ENCODE measurements around the gene CRKL. TPM values are rescaled to one million over a fixed set of nuclear protein-coding genes. Genes with fewer than 3 reads are reported as not detected.

The CRKL gene
- polyA plus RNA-seq, 2 of the 4 experiments (the other 2 are of a cell fraction) = 21.4 to 22.8 TPM

DNA sequence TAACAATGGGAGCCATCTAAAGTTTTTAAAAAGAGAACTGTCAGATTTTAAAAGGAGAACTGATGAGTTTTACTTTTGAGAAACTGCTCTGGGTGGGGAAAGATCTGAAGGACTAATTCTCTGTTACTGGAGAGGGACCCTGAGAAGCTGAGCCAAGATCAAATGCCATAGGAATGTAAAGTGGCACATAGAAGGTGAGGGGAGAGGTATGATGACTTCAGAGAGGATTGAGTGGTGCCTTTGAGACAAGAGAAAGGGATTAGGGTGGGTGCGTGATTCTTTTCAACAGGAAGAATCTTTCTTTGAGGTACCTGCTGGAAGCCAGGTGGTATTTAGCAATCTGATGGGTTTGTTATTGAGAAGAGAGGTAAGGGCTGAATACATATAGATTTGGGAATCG, 9.0 kb downstream of the CRKL start:
- Histone ChIP-seq H3K4me2 (no peak overlapping the region), H3K27ac (no peak overlapping the region), H3K9me3 (no peaks in the 10 kb centered on the region), H3K4me1 (peaks cover 14% of the 10 kb centered on the region; the same call in 2 of the 3 replicates), H3K4me3 (no peak overlapping the region)
- ChIA-PET CTCF (interaction anchor here (1.3 to 2.5 kb wide), 5 partner anchors 9 to 40 kb away, joined by 3 to 18 read pairs (median 4); partner anchors contain the start of gene CRKL), POLR2A (interaction anchor here (1.1 kb wide), 1 partner anchor 56 kb away, joined by 3 read pairs; the partner anchor contains the start of gene LZTR1)
- 95% methylated on average over 2 of the region's 2 CpGs for WGBS (ENCODE audit: missing lambda C conversion rate)
- FAIRE-seq (no peak), ATAC-seq (no peak), DNase-seq (ENCODE audit: low read depth in 1 of 2, low spot score in 1 of 2) (no peak)
- no peak for TF ChIP-seq JUNB (IDR thresholded peaks at IDR 0.05)
- no peak for TF ChIP-seq NPAS2 (CRISPR knock-in tag; IDR thresholded peaks at IDR 0.05; ENCODE audit: borderline replicate concordance)
- TF ChIP-seq FOSB (CRISPR knock-in tag; IDR thresholded peaks at IDR 0.05) = no peak
- TF ChIP-seq BHLHE40 (IDR thresholded peaks at IDR 0.05; ENCODE audit: low read depth, low read length) = no peak
- TF ChIP-seq, protein P1, sequence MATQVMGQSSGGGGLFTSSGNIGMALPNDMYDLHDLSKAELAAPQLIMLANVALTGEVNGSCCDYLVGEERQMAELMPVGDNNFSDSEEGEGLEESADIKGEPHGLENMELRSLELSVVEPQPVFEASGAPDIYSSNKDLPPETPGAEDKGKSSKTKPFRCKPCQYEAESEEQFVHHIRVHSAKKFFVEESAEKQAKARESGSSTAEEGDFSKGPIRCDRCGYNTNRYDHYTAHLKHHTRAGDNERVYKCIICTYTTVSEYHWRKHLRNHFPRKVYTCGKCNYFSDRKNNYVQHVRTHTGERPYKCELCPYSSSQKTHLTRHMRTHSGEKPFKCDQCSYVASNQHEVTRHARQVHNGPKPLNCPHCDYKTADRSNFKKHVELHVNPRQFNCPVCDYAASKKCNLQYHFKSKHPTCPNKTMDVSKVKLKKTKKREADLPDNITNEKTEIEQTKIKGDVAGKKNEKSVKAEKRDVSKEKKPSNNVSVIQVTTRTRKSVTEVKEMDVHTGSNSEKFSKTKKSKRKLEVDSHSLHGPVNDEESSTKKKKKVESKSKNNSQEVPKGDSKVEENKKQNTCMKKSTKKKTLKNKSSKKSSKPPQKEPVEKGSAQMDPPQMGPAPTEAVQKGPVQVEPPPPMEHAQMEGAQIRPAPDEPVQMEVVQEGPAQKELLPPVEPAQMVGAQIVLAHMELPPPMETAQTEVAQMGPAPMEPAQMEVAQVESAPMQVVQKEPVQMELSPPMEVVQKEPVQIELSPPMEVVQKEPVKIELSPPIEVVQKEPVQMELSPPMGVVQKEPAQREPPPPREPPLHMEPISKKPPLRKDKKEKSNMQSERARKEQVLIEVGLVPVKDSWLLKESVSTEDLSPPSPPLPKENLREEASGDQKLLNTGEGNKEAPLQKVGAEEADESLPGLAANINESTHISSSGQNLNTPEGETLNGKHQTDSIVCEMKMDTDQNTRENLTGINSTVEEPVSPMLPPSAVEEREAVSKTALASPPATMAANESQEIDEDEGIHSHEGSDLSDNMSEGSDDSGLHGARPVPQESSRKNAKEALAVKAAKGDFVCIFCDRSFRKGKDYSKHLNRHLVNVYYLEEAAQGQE (IDR thresholded peaks at IDR 0.05) = no peak
- no peak for TF ChIP-seq HEYL (CRISPR knock-in tag; IDR thresholded peaks at IDR 0.05)
- no peak for TF ChIP-seq HOXB13 (CRISPR knock-in tag; IDR thresholded peaks at IDR 0.05; ENCODE audit: low read depth)
- no peak for TF ChIP-seq CEBPB (IDR thresholded peaks at IDR 0.05)
- TF ChIP-seq TFCP2L1 (CRISPR knock-in tag; IDR thresholded peaks at IDR 0.05) = no peak
- TF ChIP-seq FOXS1 (CRISPR knock-in tag; IDR thresholded peaks at IDR 0.05) = no peak
- no peak for TF ChIP-seq HOXA7 (CRISPR knock-in tag; IDR thresholded peaks at IDR 0.05)
- TF ChIP-seq RAD21 (conservative IDR thresholded peaks at IDR 0.05 in 1 of 2, IDR thresholded peaks at IDR 0.05 in 1 of 2) = no peak
- no peak for TF ChIP-seq EHF (CRISPR knock-in tag; IDR thresholded peaks at IDR 0.05)
- TF ChIP-seq, protein P2, sequence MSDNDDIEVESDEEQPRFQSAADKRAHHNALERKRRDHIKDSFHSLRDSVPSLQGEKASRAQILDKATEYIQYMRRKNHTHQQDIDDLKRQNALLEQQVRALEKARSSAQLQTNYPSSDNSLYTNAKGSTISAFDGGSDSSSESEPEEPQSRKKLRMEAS (IDR thresholded peaks at IDR 0.05) = no peak
- TF ChIP-seq CBX2 (IDR thresholded peaks at IDR 0.05; ENCODE audit: borderline replicate concordance, low read depth) = no peak
- no peak for TF ChIP-seq KDM1A (IDR thresholded peaks at IDR 0.05; ENCODE audit: low read depth)
- TF ChIP-seq, protein P3, sequence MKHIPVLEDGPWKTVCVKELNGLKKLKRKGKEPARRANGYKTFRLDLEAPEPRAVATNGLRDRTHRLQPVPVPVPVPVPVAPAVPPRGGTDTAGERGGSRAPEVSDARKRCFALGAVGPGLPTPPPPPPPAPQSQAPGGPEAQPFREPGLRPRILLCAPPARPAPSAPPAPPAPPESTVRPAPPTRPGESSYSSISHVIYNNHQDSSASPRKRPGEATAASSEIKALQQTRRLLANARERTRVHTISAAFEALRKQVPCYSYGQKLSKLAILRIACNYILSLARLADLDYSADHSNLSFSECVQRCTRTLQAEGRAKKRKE (CRISPR knock-in tag; IDR thresholded peaks at IDR 0.05; ENCODE audit: low read depth) = no peak
- TF ChIP-seq ESRRA (IDR thresholded peaks at IDR 0.05; ENCODE audit: borderline replicate concordance, low read length) = no peak
- no peak for TF ChIP-seq RARB (CRISPR knock-in tag; IDR thresholded peaks at IDR 0.05)

DNA sequence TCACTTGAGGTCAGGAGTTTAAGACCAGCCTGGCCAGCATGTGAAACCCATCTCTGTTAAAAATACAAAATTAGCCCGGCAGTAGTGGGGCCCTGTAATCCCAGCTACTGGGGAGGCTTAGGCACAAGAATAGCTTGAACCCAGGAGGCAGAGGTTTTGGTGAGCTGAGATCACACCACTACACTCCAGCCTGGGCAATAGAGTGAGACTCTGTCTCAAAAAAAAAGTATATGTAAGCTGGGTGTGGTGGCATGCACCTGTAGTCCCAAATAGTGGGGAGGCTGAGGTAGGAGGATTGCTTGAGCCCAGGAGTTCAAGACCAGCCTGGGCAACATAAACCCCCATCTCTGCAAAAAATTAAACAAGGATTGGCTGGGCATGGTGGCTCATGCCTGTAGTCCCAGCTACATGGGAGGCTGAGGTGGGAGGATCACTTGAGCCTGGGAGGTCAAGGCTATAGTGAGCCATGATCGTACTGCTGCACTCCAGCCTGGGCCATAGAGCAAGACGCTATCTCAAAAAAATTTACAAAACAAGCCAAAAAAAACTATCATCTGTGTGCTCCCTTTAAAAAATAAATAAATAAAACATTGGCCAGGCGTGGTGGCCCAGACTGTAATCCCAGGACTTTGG, 10.8 kb downstream of the CRKL start:
- Histone ChIP-seq H3K4me2 (no peak overlapping the region), H3K4me3 (no peak overlapping the region), H3K4me1 (no peaks in the 10 kb centered on the region; the same call in 2 of the 3 replicates), H3K9me3 (no peaks in the 10 kb centered on the region), H3K27ac (no peak overlapping the region)
- WGBS (ENCODE audit: missing lambda C conversion rate) = 92% methylated on average over 4 of the region's 4 CpGs
- no peak for TF ChIP-seq FOXS1 (CRISPR knock-in tag; IDR thresholded peaks at IDR 0.05)
- FAIRE-seq (no peak), DNase-seq (ENCODE audit: low read depth in 1 of 2, low spot score in 1 of 2) (no peak), ATAC-seq (no peak)
- POLR2A ChIA-PET = no interaction called here
- CTCF ChIA-PET = interaction anchor here (0.9 to 1.1 kb wide), 2 partner anchors 11 to 43 kb away, joined by 4 to 5 read pairs; partner anchors contain the start of gene CRKL

Data from A549 (cell line).